ENCODE results near the gene FGF18.
"Not testable (repeated sequence)": the region's sequence is repeated elsewhere in the genome, so short reads cannot be mapped to it uniquely, and the experiment has no call there.

Gene FGF18

GRCh38 chr5:171418982-171419687, at the start of gene FGF18:
FGF18 (plus strand) TSS chr5:171419647; CDS start chr5:171420200, 553 bp downstream.
- peak; percentile 70 for DNase-seq

GRCh38 chr5:171369898-171370297, 49.5 kb upstream of the FGF18 start:
- no peak for DNase-seq

GRCh38 chr5:171370881-171371280, 48.6 kb upstream of the FGF18 start:
- DNase-seq = not testable (repeated sequence)

GRCh38 chr5:171371326-171371725, 48.1 kb upstream of the FGF18 start:
- DNase-seq = no peak

GRCh38 chr5:171379961-171380360, 39.5 kb upstream of the FGF18 start:
- DNase-seq = no peak

- not testable (repeated sequence) for DNase-seq
These were observed 35.0 kb upstream of the FGF18 start for GRCh38 chr5:171384416-171384815.

- DNase-seq = not testable (repeated sequence)
These were observed 34.4 kb upstream of the FGF18 start for GRCh38 chr5:171384999-171385398.

- DNase-seq = no peak
These were observed 33.3 kb upstream of the FGF18 start for GRCh38 chr5:171386006-171386671.

- DNase-seq = no peak
These were observed 32.5 kb upstream of the FGF18 start for GRCh38 chr5:171386861-171387344.

GRCh38 chr5:171387345-171387969, 32.0 kb upstream of the FGF18 start, which contains the start of gene NPM1:
NPM1 (plus strand) TSS chr5:171387849; CDS start chr5:171387949, 100 bp downstream.
- peak; percentile 99 for DNase-seq

- DNase-seq = peak; percentile 89
These were observed 31.3 kb upstream of the FGF18 start for GRCh38 chr5:171387970-171388815.

GRCh38 chr5:171388816-171389168, 30.7 kb upstream of the FGF18 start:
- no peak for DNase-seq

GRCh38 chr5:171390883-171391677, 28.4 kb upstream of the FGF18 start:
- no peak for DNase-seq

GRCh38 chr5:171391996-171392577, 27.4 kb upstream of the FGF18 start:
- no peak for DNase-seq

- no peak for DNase-seq
These were observed 26.8 kb upstream of the FGF18 start for GRCh38 chr5:171392585-171393159.

- no peak for DNase-seq
These were observed 24.4 kb upstream of the FGF18 start for GRCh38 chr5:171395042-171395441.

- not testable (repeated sequence) for DNase-seq
These were observed 22.9 kb upstream of the FGF18 start for GRCh38 chr5:171396583-171396982.

GRCh38 chr5:171397190-171397589, 22.3 kb upstream of the FGF18 start:
- DNase-seq = no peak

- no peak for DNase-seq
These were observed 21.8 kb upstream of the FGF18 start for GRCh38 chr5:171397599-171397998.

GRCh38 chr5:171398660-171399059, 20.8 kb upstream of the FGF18 start:
- DNase-seq = not testable (repeated sequence)

- DNase-seq = no peak
These were observed 19.3 kb upstream of the FGF18 start for GRCh38 chr5:171400169-171400568.

All from OCI-M1 (cell line).